AG08395 (cell line): ENCODE data around the gene USP17L12.
"Not testable (repeated sequence)": the region's sequence is repeated elsewhere in the genome, so short reads cannot be mapped to it uniquely, and the experiment has no call there.

ENCODE experiments used
- DNase-seq: peaks from one replicate; pipeline ENCODE4 v3.0.0; 2012; ENCODE audit warnings: mixed read lengths, low spot score

The USP17L12 gene

DNA sequence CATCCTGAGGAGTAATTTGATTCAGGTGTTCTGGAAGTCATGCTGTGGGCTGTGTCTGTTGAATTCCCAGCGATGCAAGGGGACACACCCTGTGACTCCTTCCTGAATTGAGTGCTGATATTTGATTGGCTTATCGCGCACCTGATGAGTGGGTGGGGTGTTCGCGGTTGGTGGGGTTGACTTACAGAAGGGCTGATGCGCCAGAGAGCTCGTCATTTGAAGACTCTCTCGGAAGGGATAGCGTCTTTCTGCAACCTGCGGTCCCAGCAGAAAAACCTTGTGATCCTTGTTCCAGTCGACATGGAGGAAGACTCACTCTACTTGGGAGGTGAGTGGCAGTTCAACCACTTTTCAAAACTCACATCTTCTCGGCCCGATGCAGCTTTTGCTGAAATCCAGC is at the start of gene USP17L12:
Gene USP17L12 (plus strand): TSS at position 301 of the 400 bp plus-strand sequence. CDS start 0 bp downstream, at position 301.
- not testable (repeated sequence) for DNase-seq

DNA sequence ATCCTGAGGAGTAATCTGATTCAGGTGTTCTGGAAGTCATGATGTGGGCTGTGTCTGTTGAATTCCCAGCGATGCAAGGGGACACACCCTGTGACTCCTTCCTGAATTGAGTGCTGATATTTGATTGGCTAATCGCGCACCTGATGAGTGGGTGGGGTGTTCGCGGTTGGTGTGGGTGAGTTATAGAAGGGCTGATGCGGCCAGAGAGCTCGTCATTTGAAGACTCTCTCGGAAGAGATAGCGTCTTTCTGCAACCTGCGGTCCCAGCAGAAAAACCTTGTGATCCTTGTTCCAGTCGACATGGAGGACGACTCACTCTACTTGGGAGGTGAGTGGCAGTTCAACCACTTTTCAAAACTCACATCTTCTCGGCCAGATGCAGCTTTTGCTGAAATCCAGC is 9.6 kb upstream of the USP17L12 start, which contains the start of gene USP17L10:
Gene USP17L10 (plus strand): TSS at position 301 of the 400 bp plus-strand sequence. CDS start 0 bp downstream, at position 301.
- DNase-seq = not testable (repeated sequence)

DNA sequence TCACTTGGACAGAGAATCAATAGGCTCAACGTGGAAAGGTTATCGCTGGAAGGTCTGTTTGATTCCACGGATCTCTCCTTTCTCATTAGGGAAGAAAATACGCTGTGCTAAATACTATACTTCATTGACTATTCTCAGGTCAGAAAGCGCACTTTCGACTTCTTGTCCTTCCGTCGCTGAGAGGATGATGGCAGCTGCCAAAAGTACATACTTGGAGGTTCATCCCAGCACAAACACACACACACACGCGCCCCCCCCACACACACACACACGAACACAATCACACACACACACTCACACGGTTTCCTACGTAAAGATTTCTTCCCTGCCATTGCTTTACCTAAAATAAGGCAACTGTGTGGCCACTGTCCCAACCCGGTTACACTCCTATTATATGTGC is 5.3 kb upstream of the USP17L12 start:
- not testable (repeated sequence) for DNase-seq

DNA sequence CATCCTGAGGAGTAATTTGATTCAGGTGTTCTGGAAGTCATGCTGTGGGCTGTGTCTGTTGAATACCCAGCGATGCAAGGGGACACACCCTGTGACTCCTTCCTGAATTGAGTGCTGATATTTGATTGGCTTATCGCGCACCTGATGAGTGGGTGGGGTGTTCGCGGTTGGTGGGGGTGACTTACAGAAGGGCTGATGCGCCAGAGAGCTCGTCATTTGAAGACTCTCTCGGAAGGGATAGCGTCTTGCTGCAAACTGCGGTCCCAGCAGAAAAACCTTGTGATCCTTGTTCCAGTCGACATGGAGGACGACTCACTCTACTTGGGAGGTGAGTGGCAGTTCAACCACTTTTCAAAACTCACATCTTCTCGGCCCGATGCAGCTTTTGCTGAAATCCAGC is 4.8 kb upstream of the USP17L12 start, which contains the start of gene USP17L11:
Gene USP17L11 (plus strand): TSS at position 301 of the 400 bp plus-strand sequence. CDS start 0 bp downstream, at position 301.
- DNase-seq = not testable (repeated sequence)

GRCh38 chr4:9224596-9224995 is 4.6 kb downstream of the USP17L12 start, which contains the start of gene USP17L13:
USP17L13 (plus strand) TSS chr4:9224896; CDS start chr4:9224896, 0 bp downstream.
- DNase-seq = not testable (repeated sequence)

DNA sequence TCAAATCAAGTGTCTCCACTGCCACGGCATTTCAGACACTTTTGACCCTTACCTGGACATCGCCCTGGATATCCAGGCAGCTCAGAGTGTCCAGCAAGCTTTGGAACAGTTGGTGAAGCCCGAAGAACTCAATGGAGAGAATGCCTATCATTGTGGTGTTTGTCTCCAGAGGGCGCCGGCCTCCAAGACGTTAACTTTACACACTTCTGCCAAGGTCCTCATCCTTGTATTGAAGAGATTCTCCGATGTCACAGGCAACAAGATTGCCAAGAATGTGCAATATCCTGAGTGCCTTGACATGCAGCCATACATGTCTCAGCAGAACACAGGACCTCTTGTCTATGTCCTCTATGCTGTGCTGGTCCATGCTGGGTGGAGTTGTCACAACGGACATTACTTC is 10.3 kb downstream of the USP17L12 start:
- not testable (repeated sequence) for DNase-seq

DNA sequence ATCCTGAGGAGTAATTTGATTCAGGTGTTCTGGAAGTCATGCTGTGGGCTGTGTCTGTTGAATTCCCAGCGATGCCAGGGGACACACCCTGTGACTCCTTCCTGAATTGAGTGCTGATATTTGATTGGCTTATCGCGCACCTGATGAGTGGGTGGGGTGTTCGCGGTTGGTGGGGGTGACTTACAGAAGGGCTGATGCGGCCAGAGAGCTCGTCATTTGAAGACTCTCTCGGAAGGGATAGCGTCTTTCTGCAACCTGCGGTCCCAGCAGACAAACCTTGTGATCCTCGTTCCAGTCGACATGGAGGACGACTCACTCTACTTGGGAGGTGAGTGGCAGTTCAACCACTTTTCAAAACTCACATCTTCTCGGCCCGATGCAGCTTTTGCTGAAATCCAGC is 14.1 kb downstream of the USP17L12 start, which contains the start of gene USP17L15:
Gene USP17L15 (plus strand): TSS at position 301 of the 400 bp plus-strand sequence. CDS start 0 bp downstream, at position 301.
- not testable (repeated sequence) for DNase-seq

GRCh38 chr4:9238461-9238860 is 18.5 kb downstream of the USP17L12 start:
- not testable (repeated sequence) for DNase-seq

DNA sequence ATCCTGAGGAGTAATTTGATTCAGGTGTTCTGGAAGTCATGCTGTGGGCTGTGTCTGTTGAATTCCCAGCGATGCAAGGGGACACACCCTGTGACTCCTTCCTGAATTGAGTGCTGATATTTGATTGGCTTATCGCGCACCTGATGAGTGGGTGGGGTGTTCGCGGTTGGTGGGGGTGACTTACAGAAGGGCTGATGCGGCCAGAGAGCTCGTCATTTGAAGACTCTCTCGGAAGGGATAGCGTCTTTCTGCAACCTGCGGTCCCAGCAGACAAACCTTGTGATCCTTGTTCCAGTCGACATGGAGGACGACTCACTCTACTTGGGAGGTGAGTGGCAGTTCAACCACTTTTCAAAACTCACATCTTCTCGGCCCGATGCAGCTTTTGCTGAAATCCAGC is 23.6 kb downstream of the USP17L12 start, which contains the start of gene USP17L17:
Gene USP17L17 (plus strand): TSS at position 301 of the 400 bp plus-strand sequence. CDS start 0 bp downstream, at position 301.
- DNase-seq = not testable (repeated sequence)

- DNase-seq = not testable (repeated sequence)
Measured at GRCh38 chr4:9247953-9248680, 28.2 kb downstream of the USP17L12 start, which contains the start of gene USP17L18. USP17L18 (plus strand) TSS chr4:9248630; CDS start chr4:9248630, 0 bp downstream.

- DNase-seq = not testable (repeated sequence)
Measured at GRCh38 chr4:9253078-9253477, 33.1 kb downstream of the USP17L12 start, which contains the start of gene USP17L19. USP17L19 (plus strand) TSS chr4:9253378; CDS start chr4:9253378, 0 bp downstream.

DNA sequence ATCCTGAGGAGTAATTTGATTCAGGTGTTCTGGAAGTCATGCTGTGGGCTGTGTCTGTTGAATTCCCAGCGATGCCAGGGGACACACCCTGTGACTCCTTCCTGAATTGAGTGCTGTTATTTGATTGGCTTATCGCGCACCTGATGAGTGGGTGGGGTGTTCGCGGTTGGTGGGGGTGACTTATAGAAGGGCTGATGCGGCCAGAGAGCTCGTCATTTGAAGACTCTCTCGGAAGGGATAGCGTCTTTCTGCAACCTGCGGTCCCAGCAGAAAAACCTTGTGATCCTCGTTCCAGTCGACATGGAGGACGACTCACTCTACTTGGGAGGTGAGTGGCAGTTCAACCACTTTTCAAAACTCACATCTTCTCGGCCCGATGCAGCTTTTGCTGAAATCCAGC is 37.9 kb downstream of the USP17L12 start, which contains the start of gene USP17L20:
Gene USP17L20 (plus strand): TSS at position 301 of the 400 bp plus-strand sequence. CDS start 0 bp downstream, at position 301.
- DNase-seq = not testable (repeated sequence)

DNA sequence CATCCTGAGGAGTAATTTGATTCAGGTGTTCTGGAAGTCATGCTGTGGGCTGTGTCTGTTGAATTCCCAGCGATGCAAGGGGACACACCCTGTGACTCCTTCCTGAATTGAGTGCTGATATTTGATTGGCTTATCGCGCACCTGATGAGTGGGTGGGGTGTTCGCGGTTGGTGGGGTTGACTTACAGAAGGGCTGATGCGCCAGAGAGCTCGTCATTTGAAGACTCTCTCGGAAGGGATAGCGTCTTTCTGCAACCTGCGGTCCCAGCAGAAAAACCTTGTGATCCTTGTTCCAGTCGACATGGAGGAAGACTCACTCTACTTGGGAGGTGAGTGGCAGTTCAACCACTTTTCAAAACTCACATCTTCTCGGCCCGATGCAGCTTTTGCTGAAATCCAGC is 42.6 kb downstream of the USP17L12 start, which contains the start of gene USP17L21:
Gene USP17L21 (plus strand): TSS at position 301 of the 400 bp plus-strand sequence. CDS start 0 bp downstream, at position 301.
- not testable (repeated sequence) for DNase-seq

DNA sequence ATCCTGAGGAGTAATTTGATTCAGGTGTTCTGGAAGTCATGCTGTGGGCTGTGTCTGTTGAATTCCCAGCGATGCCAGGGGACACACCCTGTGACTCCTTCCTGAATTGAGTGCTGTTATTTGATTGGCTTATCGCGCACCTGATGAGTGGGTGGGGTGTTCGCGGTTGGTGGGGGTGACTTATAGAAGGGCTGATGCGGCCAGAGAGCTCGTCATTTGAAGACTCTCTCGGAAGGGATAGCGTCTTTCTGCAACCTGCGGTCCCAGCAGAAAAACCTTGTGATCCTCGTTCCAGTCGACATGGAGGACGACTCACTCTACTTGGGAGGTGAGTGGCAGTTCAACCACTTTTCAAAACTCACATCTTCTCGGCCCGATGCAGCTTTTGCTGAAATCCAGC is 47.4 kb downstream of the USP17L12 start, which contains the start of gene USP17L22:
Gene USP17L22 (plus strand): TSS at position 301 of the 400 bp plus-strand sequence. CDS start 0 bp downstream, at position 301.
- not testable (repeated sequence) for DNase-seq
